ENCODE data around the gene MAGI2. TPM values are rescaled to one million over a fixed set of nuclear protein-coding genes. Genes with fewer than 3 reads are reported as not detected.

MAGI2 gene
- total and polyA plus RNA-seq, 2 donors (not counting 3 experiments of a cell fraction or from before 2014, with no cell fraction given), result 0.28 to 6.0 TPM

- dilution Hi-C loops (cut with MboI; ENCODE audit: extremely low pct_ligation_motif_present, low sequenced_read_pairs), result no loop called here
- no TSS peak for BruUV-seq (replicated peaks)
- Histone ChIP-seq H3K4me2 (ENCODE audit: insufficient read depth, low read length) (no peak overlapping the region), H3K9me3 (replicated peaks; ENCODE audit: control insufficient read depth, insufficient read depth, low read length) (no peaks in the 10 kb centered on the region), H3K27me3 (ENCODE audit: control insufficient read depth in 2 of 2, insufficient read depth in 2 of 2, low read length in 2 of 2) (no peaks in the 10 kb centered on the region), H4K20me1 (replicated peaks; ENCODE audit: control insufficient read depth, extremely low read depth, insufficient read depth, low read length) (no peaks in the 10 kb centered on the region), H2AFZ (ENCODE audit: low read depth, low read length) (no peak overlapping the region), H3K9me1 (replicated peaks; ENCODE audit: control insufficient read depth, extremely low read depth, insufficient read depth, low read length) (no peaks in the 10 kb centered on the region), H3K4me1 (ENCODE audit: control insufficient read depth, extremely low read depth, insufficient read depth, low read length) (no peaks in the 10 kb centered on the region), H3K79me2 (ENCODE audit: control insufficient read depth, insufficient read depth, low read length) (no peaks in the 10 kb centered on the region), H3K36me3 (ENCODE audit: control insufficient read depth in 2 of 2, extremely low read depth in 1 of 2, insufficient read depth in 2 of 2, low read length in 2 of 2) (no peaks in the 10 kb centered on the region), H3K9ac (replicated peaks; ENCODE audit: extremely low read depth, insufficient read depth, low read length) (no peak overlapping the region), H3K27ac (ENCODE audit: insufficient read depth, low read depth, low read length) (no peak overlapping the region), H3K4me3 (replicated peaks in 1 of 3; ENCODE audit: insufficient read depth in 1 of 3, low read depth in 1 of 3, low read length in 3 of 3) (no peak overlapping the region)
- TF ChIP-seq POLR2AphosphoS5 (IDR thresholded peaks at IDR 0.05; ENCODE audit: insufficient read depth, low read depth, low read length), result no peak
- no peak for TF ChIP-seq MAX (IDR thresholded peaks at IDR 0.05; ENCODE audit: insufficient read depth, insufficient read length)
- no peak for TF ChIP-seq FOS (IDR thresholded peaks at IDR 0.05; ENCODE audit: borderline replicate concordance, insufficient read depth, low read length)
- TF ChIP-seq GATA2 (IDR thresholded peaks at IDR 0.05; ENCODE audit: insufficient read depth, insufficient read length, low read depth, low read length), result no peak
- TF ChIP-seq MYC (IDR thresholded peaks at IDR 0.05; ENCODE audit: low read depth, low read length), result no peak
- no peak for TF ChIP-seq EZH2 (IDR thresholded peaks at IDR 0.05; ENCODE audit: borderline replicate concordance, low read depth, low read length, severe bottlenecking)
- TF ChIP-seq POLR2A (IDR thresholded peaks at IDR 0.05; ENCODE audit: low read depth, low read length), result no peak
- TF ChIP-seq JUN (IDR thresholded peaks at IDR 0.05; ENCODE audit: borderline replicate concordance, insufficient read depth, insufficient read length, low read depth), result no peak
- TF ChIP-seq CTCF (IDR thresholded peaks at IDR 0.05; ENCODE audit: extremely low read depth in 1 of 2, insufficient read depth in 1 of 2, low read depth in 1 of 2, low read length in 2 of 2), result no peak
- intact Hi-C loops (cut with micrococcal nuclease), result no loop called here
- FAIRE-seq (no peak), DNase-seq (ENCODE audit: low read depth, low spot score) (no peak)
- ChIA-PET CTCF (interaction anchor here (1.0 kb wide), 1 partner anchor 11 kb away, joined by 3 read pairs; no protein-coding TSS in a partner anchor), POLR2A (no interaction called here)
Observed at GRCh38 chr7:79257959-79258358, 195.5 kb downstream of the MAGI2 start.
